ENCODE measurements around the gene LOC101059915.
"Not testable (repeated sequence)": the region's sequence is repeated elsewhere in the genome, so short reads cannot be mapped to it uniquely, and the experiment has no call there.

DNA sequence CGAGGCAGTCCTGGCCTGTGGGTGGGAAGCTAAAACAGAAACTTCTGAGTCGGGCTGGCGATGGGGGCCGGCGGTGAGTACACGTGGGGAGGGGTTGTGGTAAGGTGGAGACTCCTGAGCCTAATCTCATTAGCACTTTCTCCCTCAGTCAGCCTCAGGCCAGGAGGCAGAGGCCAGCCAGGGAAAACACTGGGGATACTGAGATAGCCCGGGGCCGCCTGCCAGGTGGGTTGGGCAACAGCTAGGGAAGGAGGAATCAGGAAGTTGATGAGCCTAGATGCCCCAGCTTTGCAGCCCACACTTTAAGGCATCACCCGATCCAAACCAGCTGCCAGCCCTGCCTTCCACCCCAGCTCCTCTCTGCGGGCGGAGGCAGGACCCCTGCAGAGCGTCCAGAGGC is 49.0 kb downstream of the LOC101059915 start:
- TF ChIP-seq, protein P1, sequence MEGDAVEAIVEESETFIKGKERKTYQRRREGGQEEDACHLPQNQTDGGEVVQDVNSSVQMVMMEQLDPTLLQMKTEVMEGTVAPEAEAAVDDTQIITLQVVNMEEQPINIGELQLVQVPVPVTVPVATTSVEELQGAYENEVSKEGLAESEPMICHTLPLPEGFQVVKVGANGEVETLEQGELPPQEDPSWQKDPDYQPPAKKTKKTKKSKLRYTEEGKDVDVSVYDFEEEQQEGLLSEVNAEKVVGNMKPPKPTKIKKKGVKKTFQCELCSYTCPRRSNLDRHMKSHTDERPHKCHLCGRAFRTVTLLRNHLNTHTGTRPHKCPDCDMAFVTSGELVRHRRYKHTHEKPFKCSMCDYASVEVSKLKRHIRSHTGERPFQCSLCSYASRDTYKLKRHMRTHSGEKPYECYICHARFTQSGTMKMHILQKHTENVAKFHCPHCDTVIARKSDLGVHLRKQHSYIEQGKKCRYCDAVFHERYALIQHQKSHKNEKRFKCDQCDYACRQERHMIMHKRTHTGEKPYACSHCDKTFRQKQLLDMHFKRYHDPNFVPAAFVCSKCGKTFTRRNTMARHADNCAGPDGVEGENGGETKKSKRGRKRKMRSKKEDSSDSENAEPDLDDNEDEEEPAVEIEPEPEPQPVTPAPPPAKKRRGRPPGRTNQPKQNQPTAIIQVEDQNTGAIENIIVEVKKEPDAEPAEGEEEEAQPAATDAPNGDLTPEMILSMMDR (IDR thresholded peaks at IDR 0.05 in 4 of 5, conservative IDR thresholded peaks at IDR 0.05 in 1 of 5) = not testable (repeated sequence)
- TF ChIP-seq POLR2A (IDR thresholded peaks at IDR 0.05) = not testable (repeated sequence)
